ENCODE results near the gene DOCK2. TPM values are rescaled to one million over a fixed set of nuclear protein-coding genes. Genes with fewer than 3 reads are reported as not detected.
"Not testable (repeated sequence)": the region's sequence is repeated elsewhere in the genome, so short reads cannot be mapped to it uniquely, and the experiment has no call there.

Gene DOCK2
- total RNA-seq, 4 donors from 2014 or later = 2.0 to 17.4 (median 7.5) TPM

- TF ChIP-seq POLR2A (IDR thresholded peaks at IDR 0.05) (no peak), CTCF (IDR thresholded peaks at IDR 0.05) (no peak)
- intact Hi-C loops (cut with DNase I; ENCODE audit: low total_unique reads) = no loop called here
These were observed 191.3 kb downstream of the DOCK2 start for GRCh38 chr5:169828385-169828784.

GRCh38 chr5:169831331-169831730 lies 194.3 kb downstream of the DOCK2 start:
- H3K27ac ChIP-seq = no peak overlapping the region
- intact Hi-C loops (cut with DNase I; ENCODE audit: low total_unique reads) = no loop called here
- no peak for DNase-seq

More at GRCh38 chr5:169828385-169828784, 191.3 kb downstream of the DOCK2 start:
- H3K9me3 ChIP-seq = no peaks in the 10 kb centered on the region
- no peak overlapping the region for H3K27ac ChIP-seq
- no peak overlapping the region for H3K4me3 ChIP-seq
- no peaks in the 10 kb centered on the region for H3K36me3 ChIP-seq
- H3K27me3 ChIP-seq = no peaks in the 10 kb centered on the region
- DNase-seq = no peak
- no peaks in the 10 kb centered on the region for H3K4me1 ChIP-seq

GRCh38 chr5:169832304-169832703 lies 195.2 kb downstream of the DOCK2 start:
- no peaks in the 10 kb centered on the region for H3K27me3 ChIP-seq
- intact Hi-C loops (cut with DNase I; ENCODE audit: low total_unique reads) = no loop called here
- no peak for DNase-seq
- no peak overlapping the region for H3K4me3 ChIP-seq
- no peaks in the 10 kb centered on the region for H3K9me3 ChIP-seq
- H3K4me1 ChIP-seq = no peaks in the 10 kb centered on the region
- TF ChIP-seq CTCF (IDR thresholded peaks at IDR 0.05) = no peak
- no peak for TF ChIP-seq POLR2A (IDR thresholded peaks at IDR 0.05)
- H3K27ac ChIP-seq = no peak overlapping the region
- H3K36me3 ChIP-seq = no peaks in the 10 kb centered on the region

More at GRCh38 chr5:169831331-169831730, 194.3 kb downstream of the DOCK2 start:
- no peak for TF ChIP-seq CTCF (IDR thresholded peaks at IDR 0.05)
- no peak for TF ChIP-seq POLR2A (IDR thresholded peaks at IDR 0.05)
- H3K4me1 ChIP-seq = no peaks in the 10 kb centered on the region
- no peaks in the 10 kb centered on the region for H3K9me3 ChIP-seq
- no peaks in the 10 kb centered on the region for H3K36me3 ChIP-seq
- no peaks in the 10 kb centered on the region for H3K27me3 ChIP-seq
- H3K4me3 ChIP-seq = no peak overlapping the region

GRCh38 chr5:169832845-169833244 lies 195.8 kb downstream of the DOCK2 start:
- no peak for TF ChIP-seq POLR2A (IDR thresholded peaks at IDR 0.05)
- intact Hi-C loops (cut with DNase I; ENCODE audit: low total_unique reads) = no loop called here
- no peaks in the 10 kb centered on the region for H3K36me3 ChIP-seq
- no peaks in the 10 kb centered on the region for H3K4me1 ChIP-seq
- H3K27ac ChIP-seq = no peak overlapping the region
- H3K27me3 ChIP-seq = no peaks in the 10 kb centered on the region
- H3K9me3 ChIP-seq = no peaks in the 10 kb centered on the region
- DNase-seq = no peak
- H3K4me3 ChIP-seq = no peak overlapping the region

- H3K27ac ChIP-seq; H3K4me1 ChIP-seq; H3K9me3 ChIP-seq; intact Hi-C loops (cut with DNase I; ENCODE audit: low total_unique reads); H3K27me3 ChIP-seq; H3K36me3 ChIP-seq; DNase-seq; H3K4me3 ChIP-seq: not testable (repeated sequence)
These were observed 196.7 kb downstream of the DOCK2 start for GRCh38 chr5:169833681-169834292.

- intact Hi-C loops (cut with DNase I; ENCODE audit: low total_unique reads); H3K36me3 ChIP-seq; H3K4me1 ChIP-seq: not testable (repeated sequence)
These were observed 197.5 kb downstream of the DOCK2 start for GRCh38 chr5:169834540-169834939.

More at GRCh38 chr5:169834540-169834939, 197.5 kb downstream of the DOCK2 start:
- H3K27me3 ChIP-seq, H3K27ac ChIP-seq, H3K9me3 ChIP-seq, DNase-seq, H3K4me3 ChIP-seq: not testable (repeated sequence)

All from uterus (tissue), 4 donors.